GM12891 (cell line): ENCODE measurements around the gene LMLN.

ENCODE experiments used
- DNase-seq: peaks from one replicate; pipeline ENCODE4 v3.0.0; 2011; ENCODE audit warnings: low spot score; ENCODE audit not compliant: insufficient read length
- FAIRE-seq: peaks from 2 replicates; lab custom pipeline; 2011; peaks lifted over from hg19 to GRCh38; lab: Jason Lieb, UNC
- PAX5 ChIP-seq: IDR thresholded peaks from 2 replicates; pipeline ENCODE4 v1.6.1; 2011; ENCODE audit warnings: low read length, moderate library complexity, mild to moderate bottlenecking; ENCODE audit not compliant: insufficient read depth, severe bottlenecking
- POLR2A ChIP-seq: IDR thresholded peaks from 2 replicates; pipeline ENCODE4 v1.6.1; 2011; ENCODE audit warnings: low read depth, low read length, control low read depth
- POLR2AphosphoS5 ChIP-seq: IDR thresholded peaks from 2 replicates; pipeline ENCODE4 v1.6.1; 2011; ENCODE audit warnings: low read depth, low read length, control low read depth
- POU2F2 ChIP-seq: IDR thresholded peaks from 2 replicates; pipeline ENCODE4 v1.6.1; 2011; ENCODE audit warnings: low read depth, mild to moderate bottlenecking, control low read depth, low read length, moderate library complexity
- SPI1 ChIP-seq: IDR thresholded peaks from 2 replicates; pipeline ENCODE4 v1.6.1; 2011; ENCODE audit warnings: low read depth, low read length, control low read depth
- TAF1 ChIP-seq: IDR thresholded peaks from 2 replicates; pipeline ENCODE4 v1.6.1; 2011; ENCODE audit warnings: low read depth, low read length, control low read depth

The LMLN gene

GRCh38 chr3:197975311-197975710 lies 15.3 kb downstream of the LMLN start:
- DNase-seq, result no peak
- TF ChIP-seq PAX5 (no peak), POU2F2 (no peak), SPI1 (no peak), POLR2AphosphoS5 (no peak), POLR2A (no peak), TAF1 (no peak)
- FAIRE-seq, result no peak

GRCh38 chr3:197983076-197983475 lies 23.1 kb downstream of the LMLN start:
- no peak for DNase-seq
- FAIRE-seq, result no peak
- no peak for TF ChIP-seq SPI1
- no peak for TF ChIP-seq POU2F2
- no peak for TF ChIP-seq POLR2A
- no peak for TF ChIP-seq PAX5
- TF ChIP-seq POLR2AphosphoS5, result no peak
- TF ChIP-seq TAF1, result no peak

GRCh38 chr3:197989651-197990050 lies 29.6 kb downstream of the LMLN start:
- DNase-seq (no peak), FAIRE-seq (no peak)
- TF ChIP-seq TAF1 (no peak), SPI1 (no peak), POLR2AphosphoS5 (no peak), POLR2A (no peak), PAX5 (no peak), POU2F2 (no peak)

GRCh38 chr3:197994736-197995135 lies 34.7 kb downstream of the LMLN start:
- no peak for DNase-seq
- TF ChIP-seq POU2F2 (no peak), TAF1 (no peak), POLR2A (no peak), POLR2AphosphoS5 (no peak), SPI1 (no peak), PAX5 (no peak)
- FAIRE-seq, result no peak

- FAIRE-seq, result no peak
- no peak for DNase-seq
- TF ChIP-seq POU2F2, result no peak
- TF ChIP-seq SPI1, result no peak
- TF ChIP-seq POLR2AphosphoS5, result no peak
Measured at GRCh38 chr3:197996855-197997254, 36.8 kb downstream of the LMLN start.

GRCh38 chr3:197997936-197998335 lies 37.9 kb downstream of the LMLN start:
- DNase-seq (no peak), FAIRE-seq (no peak)
- TF ChIP-seq POLR2AphosphoS5, result no peak
- no peak for TF ChIP-seq TAF1
- no peak for TF ChIP-seq POLR2A
- no peak for TF ChIP-seq PAX5
- TF ChIP-seq POU2F2, result no peak
- TF ChIP-seq SPI1, result no peak

GRCh38 chr3:198017090-198017489 lies 57.1 kb downstream of the LMLN start:
- no peak for FAIRE-seq
- no peak for DNase-seq
- TF ChIP-seq PAX5 (no peak), POLR2A (no peak), POLR2AphosphoS5 (no peak), POU2F2 (no peak), SPI1 (no peak), TAF1 (no peak)

GRCh38 chr3:198018416-198018815 lies 58.4 kb downstream of the LMLN start:
- FAIRE-seq (no peak), DNase-seq (no peak)
- TF ChIP-seq PAX5 (no peak), SPI1 (no peak), POLR2AphosphoS5 (no peak), POU2F2 (no peak), POLR2A (no peak), TAF1 (no peak)

- no peak for TF ChIP-seq POLR2AphosphoS5
- TF ChIP-seq POLR2A, result no peak
- TF ChIP-seq TAF1, result no peak
- no peak for TF ChIP-seq PAX5
- DNase-seq (no peak), FAIRE-seq (no peak)
Measured at GRCh38 chr3:198019115-198019514, 59.1 kb downstream of the LMLN start.

- TF ChIP-seq POU2F2 (no peak), SPI1 (peak; percentile 13; the same call in 1 of the 2 replicates)
- no peak for FAIRE-seq
- no peak for DNase-seq
Measured at GRCh38 chr3:198021320-198021719, 61.3 kb downstream of the LMLN start.

GRCh38 chr3:198022604-198023003 lies 62.6 kb downstream of the LMLN start:
- FAIRE-seq, result no peak

More at GRCh38 chr3:198022604-198023003, 62.6 kb downstream of the LMLN start:
- DNase-seq, result no peak
- no peak for TF ChIP-seq SPI1
